OCI-LY1 (cell line): ENCODE measurements around the gene FMN1.

Experiments used
- H2AFZ ChIP-seq: fragments of 200-600 bp; sonication (generic), shearing (Covaris generic); 2 replicates; pipeline ENCODE4 v1.6.0; 2014; ENCODE audit warnings: antibody characterized with exemption, mild to moderate bottlenecking, low read length
- H3F3A ChIP-seq: fragments of 200-600 bp; sonication (generic), shearing (Covaris generic); 2 replicates; pipeline ENCODE4 v1.6.0; 2014; ENCODE audit warnings: mild to moderate bottlenecking, antibody characterized with exemption, low read length, moderate library complexity; ENCODE audit not compliant: insufficient read depth
- H3K27ac ChIP-seq: fragments of 200-600 bp; sonication (generic); 2 replicates; pipeline ENCODE4 v1.5.1; 2014; ENCODE audit warnings: low read length, mixed run types, mild to moderate bottlenecking, low read depth; ENCODE audit not compliant: poor library complexity, severe bottlenecking
- H3K27me3 ChIP-seq: fragments of 200-600 bp; sonication (generic); 2 replicates; pipeline ENCODE4 v1.6.0; 2014; ENCODE audit warnings: antibody characterized with exemption, mild to moderate bottlenecking, low read length, moderate library complexity; ENCODE audit not compliant: insufficient read depth
- H3K36me3 ChIP-seq: fragments of 200-600 bp; sonication (generic); 2 replicates; pipeline ENCODE4 v1.6.1; 2014; ENCODE audit warnings: mild to moderate bottlenecking, antibody characterized with exemption, low read length, moderate library complexity, mixed read lengths; ENCODE audit not compliant: insufficient read depth
- H3K4me1 ChIP-seq: fragments of 200-600 bp; sonication (generic); 2 replicates; pipeline ENCODE4 v1.5.1; 2014; ENCODE audit warnings: mild to moderate bottlenecking, low read length, moderate library complexity; ENCODE audit not compliant: insufficient read depth, severe bottlenecking
- H3K4me2 ChIP-seq: fragments of 200-600 bp; sonication (generic), shearing (Covaris generic); 2 replicates; pipeline ENCODE4 v1.6.1; 2014; ENCODE audit warnings: low read length
- H3K4me3 ChIP-seq: fragments of 200-600 bp; sonication (generic); 2 replicates; pipeline ENCODE4 v1.5.1; 2014; ENCODE audit warnings: low read length, low read depth, mild to moderate bottlenecking, mixed read lengths; ENCODE audit not compliant: poor library complexity, severe bottlenecking
- H3K79me2 ChIP-seq: fragments of 200-600 bp; shearing (Covaris generic); 2 replicates; pipeline ENCODE4 v1.6.1; 2016; ENCODE audit warnings: mixed run types, low read length, mixed read lengths; ENCODE audit not compliant: insufficient read depth
- H3K9ac ChIP-seq: fragments of 200-600 bp; sonication (generic), shearing (Covaris generic); 2 replicates; pipeline ENCODE4 v1.6.1; 2014; ENCODE audit warnings: mild to moderate bottlenecking, low read length, mixed read lengths
- H3K9me2 ChIP-seq: fragments of 200-600 bp; sonication (generic), shearing (Covaris generic); 2 replicates; pipeline ENCODE4 v1.6.1; 2014; ENCODE audit warnings: low read depth, mild to moderate bottlenecking, low read length, mixed read lengths
- H3K9me3 ChIP-seq: fragments of 200-600 bp; shearing (Covaris generic); 2 replicates; pipeline ENCODE4 v1.6.1; 2014; ENCODE audit warnings: low read length, mixed read lengths
- H4K20me1 ChIP-seq: fragments of 200-600 bp; sonication (generic), shearing (Covaris generic); 2 replicates; pipeline ENCODE4 v1.6.0; 2016; ENCODE audit warnings: mild to moderate bottlenecking, low read length; ENCODE audit not compliant: insufficient read depth
- EZH2 ChIP-seq: fragments of 200-600 bp; sonication (generic), shearing (Covaris generic); IDR thresholded peaks from 2 replicates; pipeline ENCODE4 v1.8.0; 2017; ENCODE audit warnings: borderline replicate concordance, mixed run types, mild to moderate bottlenecking, antibody characterized with exemption, low read length, moderate library complexity, mixed read lengths
- TF ChIP-seq, protein P1 (sequence below): fragments of 200-600 bp; sonication (generic), shearing (Covaris generic); IDR thresholded peaks from 2 replicates; pipeline ENCODE4 v1.5.1; 2017; ENCODE audit warnings: mild to moderate bottlenecking, antibody characterized with exemption, low read length, moderate library complexity, mixed read lengths

Gene FMN1

DNA sequence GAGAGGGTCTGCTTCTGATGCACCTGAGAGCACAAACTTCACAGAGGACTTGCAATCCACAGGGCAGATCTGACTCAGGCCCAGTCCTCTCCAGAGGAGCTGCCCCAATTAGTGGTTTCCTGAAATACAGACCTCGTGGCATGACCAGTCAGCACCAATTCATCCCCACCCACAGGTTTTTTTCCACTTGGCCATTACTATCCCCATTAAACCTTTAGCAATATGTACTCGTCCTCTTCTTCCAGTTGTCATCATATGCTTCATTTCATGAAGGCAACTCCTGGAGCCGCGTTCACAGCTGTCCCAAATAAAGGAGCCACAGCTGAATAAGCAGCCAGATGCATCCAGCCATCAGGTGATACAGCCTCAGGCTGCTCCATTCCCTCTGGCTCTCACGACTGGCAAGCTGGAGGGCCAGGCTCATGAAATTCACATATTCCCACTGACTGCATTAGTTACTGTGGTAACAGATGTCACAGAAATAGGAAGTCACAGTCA, 163.1 kb downstream of the FMN1 start:
- Histone ChIP-seq H3K4me2 (no peak overlapping the region), H3K4me3 (no peak overlapping the region), H3K9ac (no peak overlapping the region), H3F3A (no peaks in the 10 kb centered on the region), H3K9me3 (no peaks in the 10 kb centered on the region), H3K4me1 (no peaks in the 10 kb centered on the region), H3K36me3 (no peaks in the 10 kb centered on the region), H3K27ac (no peak overlapping the region), H2AFZ (no peak overlapping the region), H3K79me2 (no peaks in the 10 kb centered on the region), H3K9me2 (no peaks in the 10 kb centered on the region), H3K27me3 (no peaks in the 10 kb centered on the region), H4K20me1 (no peaks in the 10 kb centered on the region)
- no peak for TF ChIP-seq EZH2
- TF ChIP-seq, protein P1, sequence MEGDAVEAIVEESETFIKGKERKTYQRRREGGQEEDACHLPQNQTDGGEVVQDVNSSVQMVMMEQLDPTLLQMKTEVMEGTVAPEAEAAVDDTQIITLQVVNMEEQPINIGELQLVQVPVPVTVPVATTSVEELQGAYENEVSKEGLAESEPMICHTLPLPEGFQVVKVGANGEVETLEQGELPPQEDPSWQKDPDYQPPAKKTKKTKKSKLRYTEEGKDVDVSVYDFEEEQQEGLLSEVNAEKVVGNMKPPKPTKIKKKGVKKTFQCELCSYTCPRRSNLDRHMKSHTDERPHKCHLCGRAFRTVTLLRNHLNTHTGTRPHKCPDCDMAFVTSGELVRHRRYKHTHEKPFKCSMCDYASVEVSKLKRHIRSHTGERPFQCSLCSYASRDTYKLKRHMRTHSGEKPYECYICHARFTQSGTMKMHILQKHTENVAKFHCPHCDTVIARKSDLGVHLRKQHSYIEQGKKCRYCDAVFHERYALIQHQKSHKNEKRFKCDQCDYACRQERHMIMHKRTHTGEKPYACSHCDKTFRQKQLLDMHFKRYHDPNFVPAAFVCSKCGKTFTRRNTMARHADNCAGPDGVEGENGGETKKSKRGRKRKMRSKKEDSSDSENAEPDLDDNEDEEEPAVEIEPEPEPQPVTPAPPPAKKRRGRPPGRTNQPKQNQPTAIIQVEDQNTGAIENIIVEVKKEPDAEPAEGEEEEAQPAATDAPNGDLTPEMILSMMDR: no peak

DNA sequence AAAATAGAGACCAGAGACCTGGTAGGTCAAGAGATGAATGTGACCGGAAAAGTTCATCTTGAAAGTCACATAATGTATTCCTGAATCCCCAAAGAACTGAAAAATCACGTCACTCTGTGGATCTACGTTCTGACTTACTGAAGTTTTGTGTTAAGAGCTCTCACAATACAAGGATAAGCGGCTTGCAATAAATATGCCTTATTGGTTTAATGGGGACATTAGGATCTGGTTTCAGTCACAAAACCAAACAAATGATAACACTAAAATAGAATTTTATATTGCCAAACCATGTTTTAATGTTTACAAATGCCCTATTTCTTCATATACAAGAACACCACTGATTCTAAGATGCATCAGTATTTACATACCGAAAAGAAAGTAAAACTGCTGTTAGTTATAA, 164.2 kb downstream of the FMN1 start:
- Histone ChIP-seq H3K4me1 (no peaks in the 10 kb centered on the region), H3K9me2 (no peaks in the 10 kb centered on the region), H3K4me2 (no peak overlapping the region), H4K20me1 (no peaks in the 10 kb centered on the region), H3K27me3 (no peaks in the 10 kb centered on the region), H2AFZ (no peak overlapping the region), H3K9me3 (no peaks in the 10 kb centered on the region), H3K9ac (no peak overlapping the region), H3K27ac (no peak overlapping the region), H3K36me3 (no peaks in the 10 kb centered on the region), H3K4me3 (no peak overlapping the region), H3F3A (no peaks in the 10 kb centered on the region), H3K79me2 (no peaks in the 10 kb centered on the region)
- TF ChIP-seq, protein P1: no peak

DNA sequence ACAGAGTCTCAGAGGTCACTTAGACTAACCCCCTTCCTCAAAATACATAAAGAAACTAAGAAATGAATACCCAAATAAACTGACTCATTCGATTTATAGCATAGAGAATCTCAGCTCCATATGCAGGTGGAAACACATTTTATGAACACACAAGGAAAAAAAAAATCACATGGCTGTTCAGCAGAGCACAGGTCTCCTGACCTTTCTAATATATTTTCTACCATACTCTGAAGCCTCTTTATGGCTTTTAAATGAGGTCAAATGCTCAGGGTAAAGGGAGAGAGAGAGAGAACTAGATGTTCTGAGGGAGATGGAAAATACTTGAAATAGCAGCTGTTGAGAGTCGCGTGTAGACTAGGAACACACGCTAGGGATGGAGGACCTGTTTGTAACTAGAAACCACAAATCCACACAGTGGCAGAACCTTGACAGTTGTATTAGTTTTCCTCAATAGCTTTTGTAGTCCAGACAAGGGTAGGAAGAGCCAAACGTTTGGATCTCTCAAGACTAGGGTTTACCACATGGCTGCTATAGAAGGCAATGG, 165.3 kb downstream of the FMN1 start:
- no peak overlapping the region for H3K9ac ChIP-seq
- H3K27ac ChIP-seq: no peak overlapping the region
- H2AFZ ChIP-seq: no peak overlapping the region
- TF ChIP-seq EZH2: no peak
- no peaks in the 10 kb centered on the region for H3K36me3 ChIP-seq
- H3K4me1 ChIP-seq: no peaks in the 10 kb centered on the region
- no peaks in the 10 kb centered on the region for H3K9me2 ChIP-seq
- no peak overlapping the region for H3K4me2 ChIP-seq
- H3K27me3 ChIP-seq: no peaks in the 10 kb centered on the region
- H3K79me2 ChIP-seq: no peaks in the 10 kb centered on the region
- H3K4me3 ChIP-seq: no peak overlapping the region
- no peaks in the 10 kb centered on the region for H3K9me3 ChIP-seq
- no peaks in the 10 kb centered on the region for H4K20me1 ChIP-seq
- no peaks in the 10 kb centered on the region for H3F3A ChIP-seq

DNA sequence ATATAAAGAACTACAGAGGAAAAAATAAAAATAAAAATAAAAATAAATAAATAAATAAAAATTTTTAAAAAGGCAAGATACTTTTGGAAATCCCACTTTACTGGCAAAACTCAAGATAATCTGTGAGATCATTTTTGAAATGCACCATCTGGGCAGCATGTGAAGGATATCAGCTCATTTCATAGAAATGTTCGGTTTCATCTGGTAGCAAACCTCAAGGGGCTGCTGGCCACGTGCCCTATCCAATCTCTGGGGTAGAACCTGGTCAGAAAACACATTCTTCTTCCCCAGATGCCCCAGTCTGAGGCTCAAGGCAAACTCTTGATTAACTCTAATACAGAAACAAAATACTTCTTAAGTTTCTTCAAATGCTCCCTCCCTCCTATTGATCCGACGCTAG, 166.0 kb downstream of the FMN1 start:
- H3K79me2 ChIP-seq: no peaks in the 10 kb centered on the region
- no peak overlapping the region for H2AFZ ChIP-seq
- H3K4me2 ChIP-seq: no peak overlapping the region
- no peak overlapping the region for H3K27ac ChIP-seq
- TF ChIP-seq, protein P1: no peak
- no peak for TF ChIP-seq EZH2
- no peaks in the 10 kb centered on the region for H3K36me3 ChIP-seq
- no peaks in the 10 kb centered on the region for H4K20me1 ChIP-seq
- no peaks in the 10 kb centered on the region for H3K9me2 ChIP-seq
- H3K27me3 ChIP-seq: no peaks in the 10 kb centered on the region
- no peaks in the 10 kb centered on the region for H3K4me1 ChIP-seq
- H3K9me3 ChIP-seq: no peaks in the 10 kb centered on the region
- no peak overlapping the region for H3K9ac ChIP-seq
- no peaks in the 10 kb centered on the region for H3F3A ChIP-seq
- H3K4me3 ChIP-seq: no peak overlapping the region
